MCF 10A (cell line): ENCODE measurements around the gene MAT2B. TPM values are rescaled to one million over a fixed set of nuclear protein-coding genes. Genes with fewer than 3 reads are reported as not detected.
A peak's percentile ranks its signal among the peaks of the same experiment; 100 is the strongest.

ENCODE experiments used
- BruUV-seq: library from RNA; stranded (reverse); fragments of 400-500 nt; replicated peaks from 2 replicates; lab custom pipeline; 2021; lab: Mats Ljungman, UMichigan
- CTCF ChIA-PET: fragments of 300-600 bp; sonication (Branson Sonifier 250); formaldehyde crosslinking; extraction: SDS; loops from one replicate; lab custom pipeline; 2021; ENCODE audit warnings: antibody characterized with exemption, inconsistent platforms; lab: Yijun Ruan, JAX
- POLR2A ChIA-PET: fragments of 300-600, 350-650 bp; sonication (Branson Sonifier 250); formaldehyde crosslinking; extraction: SDS; loops from one replicate; lab custom pipeline; 2020; ENCODE audit warnings: antibody characterized with exemption, inconsistent platforms; lab: Yijun Ruan, JAX
- DNase-seq: peaks from one replicate; pipeline ENCODE4 v3.0.0-alpha.2; 2018; ENCODE audit not compliant: unreplicated experiment
- H3K27ac Mint-ChIP-seq: one replicate; pipeline ENCODE4 v1.8.0; 2022; ENCODE audit warnings: mild to moderate bottlenecking, low read depth, mixed read lengths; ENCODE audit not compliant: unreplicated experiment
- H3K27me3 Mint-ChIP-seq: one replicate; pipeline ENCODE4 v1.8.0; 2022; ENCODE audit warnings: mixed read lengths; ENCODE audit not compliant: insufficient read depth, unreplicated experiment
- H3K36me3 Mint-ChIP-seq: one replicate; pipeline ENCODE4 v1.8.0; 2022; ENCODE audit warnings: mild to moderate bottlenecking, moderate library complexity, mixed read lengths; ENCODE audit not compliant: insufficient read depth, unreplicated experiment
- H3K4me1 Mint-ChIP-seq: one replicate; pipeline ENCODE4 v1.8.0; 2022; ENCODE audit warnings: mixed read lengths; ENCODE audit not compliant: insufficient read depth, unreplicated experiment
- H3K4me3 Mint-ChIP-seq: one replicate; pipeline ENCODE4 v1.8.0; 2022; ENCODE audit warnings: mild to moderate bottlenecking, moderate library complexity, mixed read lengths; ENCODE audit not compliant: unreplicated experiment
- H3K9me3 Mint-ChIP-seq: one replicate; pipeline ENCODE4 v1.8.0; 2022; ENCODE audit warnings: mixed read lengths; ENCODE audit not compliant: unreplicated experiment
- intact Hi-C: fragments of 100-400 bp; cut with micrococcal nuclease; formaldehyde crosslinking; loops from 2 replicates; pipeline ENCODE4 v1.14.1; 2022
- total RNA-seq: library from RNA; stranded (reverse); gene quantifications from 2 replicates; pipeline ENCODE4 v1.2.3, GENCODE V29; 2022
- TF ChIP-seq, protein P1 (sequence below): fragments of 200-600 bp; IDR thresholded peaks from one replicate; pipeline ENCODE4 v1.8.0; 2022; ENCODE audit warnings: antibody characterized with exemption, mild to moderate bottlenecking; ENCODE audit not compliant: unreplicated experiment

MAT2B gene
- total RNA-seq, 1 experiment from 2014 or later = 70.9 TPM

DNA sequence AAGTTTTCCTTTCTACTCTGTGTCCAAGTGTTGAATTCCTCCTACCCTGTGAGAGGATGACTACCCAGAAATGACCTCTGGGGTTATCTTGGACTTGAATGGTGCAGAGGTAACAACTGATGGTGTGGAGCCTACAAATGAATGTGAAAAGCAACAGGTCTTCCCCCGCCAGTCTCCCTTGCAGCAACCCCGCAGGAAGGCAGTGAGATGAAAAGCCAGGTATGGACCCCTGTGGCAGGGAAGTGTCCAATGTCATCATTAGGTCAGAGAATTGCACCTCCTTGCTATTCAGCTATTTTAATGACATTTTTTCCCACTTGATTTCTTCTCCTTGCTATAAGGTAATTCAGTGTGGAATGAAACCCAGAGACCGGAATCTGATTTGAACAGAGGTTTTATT is 58.5 kb downstream of the MAT2B start:
- peaks cover 32% of the 10 kb centered on the region for H3K4me1 Mint-ChIP-seq
- no peaks in the 10 kb centered on the region for H3K9me3 Mint-ChIP-seq
- TF ChIP-seq, protein P1, sequence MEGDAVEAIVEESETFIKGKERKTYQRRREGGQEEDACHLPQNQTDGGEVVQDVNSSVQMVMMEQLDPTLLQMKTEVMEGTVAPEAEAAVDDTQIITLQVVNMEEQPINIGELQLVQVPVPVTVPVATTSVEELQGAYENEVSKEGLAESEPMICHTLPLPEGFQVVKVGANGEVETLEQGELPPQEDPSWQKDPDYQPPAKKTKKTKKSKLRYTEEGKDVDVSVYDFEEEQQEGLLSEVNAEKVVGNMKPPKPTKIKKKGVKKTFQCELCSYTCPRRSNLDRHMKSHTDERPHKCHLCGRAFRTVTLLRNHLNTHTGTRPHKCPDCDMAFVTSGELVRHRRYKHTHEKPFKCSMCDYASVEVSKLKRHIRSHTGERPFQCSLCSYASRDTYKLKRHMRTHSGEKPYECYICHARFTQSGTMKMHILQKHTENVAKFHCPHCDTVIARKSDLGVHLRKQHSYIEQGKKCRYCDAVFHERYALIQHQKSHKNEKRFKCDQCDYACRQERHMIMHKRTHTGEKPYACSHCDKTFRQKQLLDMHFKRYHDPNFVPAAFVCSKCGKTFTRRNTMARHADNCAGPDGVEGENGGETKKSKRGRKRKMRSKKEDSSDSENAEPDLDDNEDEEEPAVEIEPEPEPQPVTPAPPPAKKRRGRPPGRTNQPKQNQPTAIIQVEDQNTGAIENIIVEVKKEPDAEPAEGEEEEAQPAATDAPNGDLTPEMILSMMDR = no peak
- no TSS peak for BruUV-seq
- no peaks in the 10 kb centered on the region for H3K36me3 Mint-ChIP-seq
- H3K27me3 Mint-ChIP-seq = no peaks in the 10 kb centered on the region
- no peak for DNase-seq
- ChIA-PET CTCF (interaction anchor here (0.6 to 6.1 kb wide), 28 partner anchors 10 to 1642 kb away, joined by 3 to 86 read pairs (median 4); no protein-coding TSS in a partner anchor), POLR2A (interaction anchor here (0.5 to 1.1 kb wide), 2 partner anchors 60 to 438 kb away, joined by 3 read pairs; no protein-coding TSS in a partner anchor)
- H3K4me3 Mint-ChIP-seq = no peak overlapping the region
- no peak overlapping the region for H3K27ac Mint-ChIP-seq
- intact Hi-C loops = loop anchor here (1.0 to 2.0 kb wide), 7 partner anchors 132 to 1645 kb away; no protein-coding TSS in a partner anchor

DNA sequence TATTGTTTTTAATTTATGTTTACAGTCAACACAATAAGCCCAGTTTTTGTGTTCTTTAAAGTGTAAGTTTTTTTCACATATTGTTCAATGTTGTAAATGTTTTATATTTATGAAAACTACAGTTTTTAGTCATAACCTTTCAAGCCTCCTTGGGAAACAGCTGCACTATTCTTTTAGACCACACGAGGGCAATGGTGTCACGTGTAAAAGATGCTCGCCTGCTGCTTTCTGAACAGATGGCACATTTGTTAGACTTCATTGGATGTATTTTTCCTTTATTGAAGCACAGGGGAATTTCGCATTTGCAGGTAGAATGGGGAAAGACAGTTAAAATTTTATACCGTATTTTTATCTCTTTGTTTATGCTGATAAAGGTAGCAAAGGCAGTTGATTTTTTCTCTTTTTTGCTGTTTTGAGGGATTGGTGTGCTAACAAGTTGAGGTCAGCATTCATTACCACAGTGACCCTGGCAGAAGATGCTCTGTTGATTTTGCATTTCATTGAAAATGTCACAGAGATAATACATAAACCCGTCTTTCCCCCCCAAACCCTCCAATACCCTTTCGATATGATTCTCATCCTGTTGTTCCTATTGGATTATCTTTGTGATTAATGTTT is 59.0 kb downstream of the MAT2B start:
- H3K4me1 Mint-ChIP-seq = peaks cover 37% of the 10 kb centered on the region

DNA sequence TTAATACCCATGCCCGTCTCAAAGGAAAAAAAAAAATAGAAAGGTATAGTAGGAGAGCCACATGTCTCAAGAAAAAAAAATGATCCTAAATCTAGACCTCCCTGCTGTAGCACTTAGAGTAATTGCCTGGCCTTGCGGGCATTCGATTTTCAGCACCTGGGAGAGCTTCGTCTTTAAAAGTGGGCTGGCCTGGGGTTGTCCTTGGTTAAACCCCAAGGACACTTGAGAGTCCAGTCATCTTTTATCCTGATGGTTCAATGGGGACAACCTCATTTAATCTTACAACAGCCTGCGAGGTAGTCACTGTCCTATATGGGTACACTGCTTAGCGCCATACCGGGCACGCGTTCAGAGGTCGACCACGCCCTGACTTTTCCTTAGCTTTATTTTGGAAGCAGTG is 60.1 kb downstream of the MAT2B start:
- TF ChIP-seq, protein P1 = no peak
- peak overlapping the region; percentile 59 for H3K4me3 Mint-ChIP-seq
- POLR2A ChIA-PET = interaction anchor here (0.6 to 1.3 kb wide), 4 partner anchors 63 to 938 kb away, joined by 3 to 4 read pairs (median 3); no protein-coding TSS in a partner anchor
- intact Hi-C loops = loop anchor here (2.0 kb wide), 2 partner anchors 909 to 1643 kb away; no protein-coding TSS in a partner anchor
- peaks cover 48% of the 10 kb centered on the region for H3K4me1 Mint-ChIP-seq
- H3K36me3 Mint-ChIP-seq = no peaks in the 10 kb centered on the region
- no peak for DNase-seq
- BruUV-seq = no TSS peak
- CTCF ChIA-PET = interaction anchor here (0.6 to 6.1 kb wide), 20 partner anchors 11 to 1942 kb away, joined by 3 to 86 read pairs (median 4); no protein-coding TSS in a partner anchor
- no peaks in the 10 kb centered on the region for H3K27me3 Mint-ChIP-seq
- H3K27ac Mint-ChIP-seq = no peak overlapping the region
- H3K9me3 Mint-ChIP-seq = no peaks in the 10 kb centered on the region

More for the DNA sequence above, 59.0 kb downstream of the MAT2B start:
- Mint-ChIP-seq H3K27ac (no peak overlapping the region), H3K36me3 (no peaks in the 10 kb centered on the region), H3K9me3 (no peaks in the 10 kb centered on the region), H3K4me3 (no peak overlapping the region), H3K27me3 (no peaks in the 10 kb centered on the region)
- CTCF ChIA-PET = interaction anchor here (0.6 to 6.1 kb wide), 26 partner anchors 10 to 1641 kb away, joined by 3 to 86 read pairs (median 4); no protein-coding TSS in a partner anchor
- peak; percentile 85 for DNase-seq
- POLR2A ChIA-PET = interaction anchor here (0.5 to 1.1 kb wide), 4 partner anchors 8 to 446 kb away, joined by 3 to 5 read pairs (median 4); no protein-coding TSS in a partner anchor
- intact Hi-C loops = loop anchor here (1.0 to 2.0 kb wide), 7 partner anchors 132 to 1644 kb away; no protein-coding TSS in a partner anchor
- TF ChIP-seq, protein P1 = peak; percentile 87
- BruUV-seq = no TSS peak
